ENCODE results near the gene CHD6.

- TF ChIP-seq, protein P1, sequence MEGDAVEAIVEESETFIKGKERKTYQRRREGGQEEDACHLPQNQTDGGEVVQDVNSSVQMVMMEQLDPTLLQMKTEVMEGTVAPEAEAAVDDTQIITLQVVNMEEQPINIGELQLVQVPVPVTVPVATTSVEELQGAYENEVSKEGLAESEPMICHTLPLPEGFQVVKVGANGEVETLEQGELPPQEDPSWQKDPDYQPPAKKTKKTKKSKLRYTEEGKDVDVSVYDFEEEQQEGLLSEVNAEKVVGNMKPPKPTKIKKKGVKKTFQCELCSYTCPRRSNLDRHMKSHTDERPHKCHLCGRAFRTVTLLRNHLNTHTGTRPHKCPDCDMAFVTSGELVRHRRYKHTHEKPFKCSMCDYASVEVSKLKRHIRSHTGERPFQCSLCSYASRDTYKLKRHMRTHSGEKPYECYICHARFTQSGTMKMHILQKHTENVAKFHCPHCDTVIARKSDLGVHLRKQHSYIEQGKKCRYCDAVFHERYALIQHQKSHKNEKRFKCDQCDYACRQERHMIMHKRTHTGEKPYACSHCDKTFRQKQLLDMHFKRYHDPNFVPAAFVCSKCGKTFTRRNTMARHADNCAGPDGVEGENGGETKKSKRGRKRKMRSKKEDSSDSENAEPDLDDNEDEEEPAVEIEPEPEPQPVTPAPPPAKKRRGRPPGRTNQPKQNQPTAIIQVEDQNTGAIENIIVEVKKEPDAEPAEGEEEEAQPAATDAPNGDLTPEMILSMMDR (optimal IDR thresholded peaks at IDR 0.05 in 1 of 3, IDR thresholded peaks at IDR 0.05 in 1 of 3, conservative IDR thresholded peaks at IDR 0.05 in 1 of 3; ENCODE audit: extremely low read depth in 1 of 3, insufficient read depth in 2 of 3, low read length in 3 of 3) = no peak
- TF ChIP-seq EZH2 (IDR thresholded peaks at IDR 0.05; ENCODE audit: low read length) = no peak
Observed at GRCh38 chr20:41643504-41643938, 25.3 kb upstream of the CHD6 start.

All from keratinocyte (primary cell).